NCI-H1105 treated with DMSO at 0.1 percent for 48 hours (cell line): Measurements from ENCODE around the gene PRMT2.

ENCODE experiments used
- DNase-seq: peaks from one replicate; lab custom pipeline; 2025; lab: John Stamatoyannopoulos, UW

PRMT2 gene

DNA sequence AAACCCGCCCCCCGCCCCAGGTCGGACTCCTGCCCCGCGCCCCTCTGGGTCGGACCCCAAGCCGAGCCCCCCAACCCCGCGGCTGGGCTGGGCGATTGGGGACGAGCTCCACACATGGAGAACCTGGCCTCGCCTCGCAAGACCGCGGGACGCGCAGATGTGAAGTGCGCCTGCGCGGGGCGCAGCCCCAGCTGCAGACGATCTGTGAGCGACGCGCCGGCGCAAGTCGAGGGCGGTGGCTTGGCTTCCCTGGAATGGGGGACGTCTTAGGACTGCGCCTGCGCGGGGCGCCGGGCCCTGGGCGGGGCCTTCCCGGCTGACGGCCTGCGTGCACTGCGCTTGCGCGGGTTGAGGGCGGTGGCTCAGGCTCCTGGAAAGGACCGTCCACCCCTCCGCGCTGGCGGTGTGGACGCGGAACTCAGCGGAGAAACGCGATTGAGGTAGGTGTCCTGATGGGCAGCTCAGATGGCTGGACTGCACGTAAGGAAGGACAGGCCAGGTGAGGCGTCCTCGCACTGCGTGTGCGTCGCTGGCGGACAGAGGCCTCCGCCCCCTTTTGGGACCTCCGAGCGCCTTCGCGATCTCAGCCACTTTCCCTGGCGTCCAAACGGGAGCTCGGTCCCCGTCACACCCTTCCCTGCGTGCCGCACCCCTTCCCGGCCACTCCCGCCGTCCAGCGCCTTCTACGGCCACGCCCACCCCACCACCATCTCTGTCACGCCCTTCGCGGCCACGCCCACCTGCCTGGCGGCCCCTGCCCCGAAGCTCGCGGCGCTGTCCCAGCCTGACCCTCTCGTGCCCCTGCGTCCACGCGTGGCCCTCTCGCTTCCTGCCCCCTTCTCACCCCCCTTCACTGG lies at the start of gene PRMT2:
Gene PRMT2 (plus strand): TSS at position 351 of the 857 bp plus-strand sequence. CDS start 1,278 bp downstream, outside the sequence.
- DNase-seq, result peak; percentile 95

DNA sequence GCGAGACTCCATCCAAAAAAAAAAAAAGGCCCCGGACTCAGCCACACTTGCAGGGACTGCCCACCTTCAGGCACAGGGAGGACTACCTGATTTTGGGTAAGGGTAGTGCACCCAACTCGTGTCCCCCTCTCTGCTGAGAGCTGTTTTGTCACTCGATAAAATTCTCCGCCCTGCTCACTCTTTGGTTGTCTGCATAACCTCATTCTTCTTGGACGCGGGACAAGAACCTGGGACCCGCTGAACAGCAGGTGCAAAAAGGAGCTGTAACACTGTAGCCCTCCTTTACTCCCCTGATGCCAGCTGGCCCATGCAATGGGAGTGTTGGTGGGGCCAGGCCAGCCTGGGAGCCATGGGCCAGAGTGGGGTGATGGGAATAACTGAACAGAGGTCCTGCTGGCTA lies 41.2 kb upstream of the PRMT2 start:
- no peak for DNase-seq

DNA sequence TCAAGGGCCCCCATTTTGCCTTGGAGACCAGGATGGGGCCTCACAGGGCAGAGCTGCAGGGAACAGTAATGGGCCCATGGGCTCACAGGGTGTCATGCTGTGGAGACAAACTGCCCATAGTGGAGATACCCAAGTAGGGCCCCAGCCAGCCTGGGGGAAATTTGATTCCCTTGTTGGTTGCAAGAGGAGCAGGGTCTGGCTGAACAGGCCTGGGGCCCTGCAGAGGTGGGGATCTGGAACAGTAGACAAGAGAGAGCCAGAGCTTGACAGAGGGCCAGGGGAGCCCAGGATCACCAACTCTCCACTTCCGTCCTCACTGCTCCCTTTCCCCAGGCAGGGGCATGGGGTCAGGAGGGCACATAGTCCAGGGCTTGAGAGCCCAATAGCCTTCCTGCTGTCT lies 39.3 kb upstream of the PRMT2 start:
- DNase-seq, result no peak

DNA sequence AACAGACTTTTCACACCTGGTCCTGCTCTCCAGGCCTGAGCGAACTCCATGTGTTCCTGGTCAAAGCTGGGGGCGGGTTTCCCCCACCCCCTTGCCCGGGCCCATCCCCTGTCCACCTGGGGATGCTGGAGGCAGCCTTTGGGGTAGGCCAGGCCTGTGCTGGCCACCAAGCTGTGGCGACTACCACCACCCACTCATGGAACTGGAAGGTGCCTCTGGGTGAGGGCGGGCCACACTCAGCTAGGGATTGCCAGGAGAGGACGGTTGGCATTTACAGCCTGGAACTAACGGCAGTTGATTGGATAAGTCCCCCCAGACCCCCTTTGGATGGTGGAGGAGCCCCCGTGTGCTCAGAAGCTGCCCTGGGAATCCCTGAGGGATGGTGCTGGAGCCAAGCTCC lies 38.4 kb upstream of the PRMT2 start:
- no peak for DNase-seq

DNA sequence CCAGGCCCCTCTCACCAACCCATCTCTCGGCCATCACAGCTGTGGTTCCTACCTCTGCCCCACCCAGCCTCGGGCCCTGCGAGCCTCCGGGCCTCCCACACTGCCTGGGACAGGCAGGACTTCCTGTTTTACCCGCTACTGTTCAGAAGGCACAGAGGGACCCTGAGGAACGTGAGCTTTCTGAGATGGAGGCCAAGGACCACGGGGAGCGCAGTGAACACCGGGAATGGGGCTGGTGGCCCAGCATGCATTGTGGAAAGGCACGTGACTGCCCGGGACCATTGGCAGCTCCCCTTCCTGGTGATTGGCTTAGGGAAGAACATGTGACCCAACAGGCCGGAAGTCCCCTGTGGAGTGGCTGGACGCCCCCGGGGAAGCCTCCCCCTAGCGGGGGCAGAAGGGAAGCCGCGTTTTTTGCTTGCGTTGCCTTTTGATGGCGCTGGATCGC lies 37.6 kb upstream of the PRMT2 start:
- DNase-seq, result no peak

DNA sequence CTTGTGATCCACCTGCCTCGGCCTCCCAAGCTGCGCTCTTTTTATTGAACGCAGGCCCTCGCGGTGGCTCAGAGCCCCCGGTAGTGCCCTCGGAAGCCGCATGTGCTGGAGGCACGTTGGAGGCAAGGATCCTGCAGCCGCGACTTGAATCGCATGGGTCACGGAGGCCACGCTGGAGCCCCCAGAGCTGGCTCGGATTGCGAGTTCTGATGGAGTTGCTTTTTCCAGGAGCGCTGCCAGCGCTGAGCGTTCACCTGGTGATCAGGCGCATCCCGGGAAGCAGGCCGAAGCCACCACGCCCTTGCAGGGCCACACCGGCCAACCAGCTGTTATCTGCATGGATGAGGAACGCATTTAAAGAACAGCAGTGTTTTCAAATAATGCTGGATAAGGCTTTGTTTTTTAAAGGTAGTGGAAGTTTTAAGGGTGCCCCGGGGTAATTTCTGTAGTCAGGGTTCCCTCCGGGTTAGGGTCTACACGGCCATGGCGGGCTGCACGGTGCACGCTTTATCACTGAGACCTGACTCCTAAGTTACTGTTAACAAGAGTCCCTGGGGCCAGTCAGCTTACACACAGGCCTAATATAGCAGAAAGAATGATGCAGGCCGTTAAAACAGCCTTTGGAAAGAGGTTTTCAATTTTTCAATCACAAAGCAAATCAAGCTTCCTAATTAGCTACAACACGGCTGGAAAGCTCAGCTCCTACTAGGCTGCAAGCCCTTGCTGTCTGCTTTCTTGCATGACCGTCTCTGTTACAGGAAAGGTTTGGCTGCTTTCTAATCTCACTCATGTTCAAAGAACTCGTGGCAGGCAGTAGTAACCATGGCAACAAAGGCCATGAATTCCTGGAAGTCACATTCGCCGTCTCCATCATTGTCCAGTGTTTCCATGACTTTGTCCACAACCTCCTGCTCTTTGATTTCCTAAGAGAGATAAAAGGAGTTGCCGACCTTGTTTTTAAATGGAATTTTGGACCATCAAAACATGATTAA lies 36.6 kb upstream of the PRMT2 start:
- DNase-seq, result no peak

DNA sequence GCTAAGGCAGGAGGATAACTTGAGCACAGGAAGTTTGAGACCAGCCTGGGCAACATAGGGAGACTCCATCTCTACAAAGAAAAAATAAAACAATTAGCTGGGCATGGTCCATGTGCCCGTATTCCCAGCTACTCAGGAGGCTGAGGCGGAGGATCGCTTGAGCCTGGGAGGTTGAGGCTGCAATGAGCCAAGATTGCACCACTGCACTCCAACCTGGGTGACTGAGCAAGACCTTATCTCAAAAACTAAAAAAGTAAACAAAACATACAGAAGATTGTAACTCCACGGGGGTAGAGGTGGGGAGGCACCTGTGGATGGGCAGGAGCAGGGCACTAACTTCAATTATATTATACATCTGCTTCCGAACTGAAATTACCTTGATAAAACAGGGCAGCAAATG lies 35.2 kb upstream of the PRMT2 start:
- DNase-seq, result no peak

DNA sequence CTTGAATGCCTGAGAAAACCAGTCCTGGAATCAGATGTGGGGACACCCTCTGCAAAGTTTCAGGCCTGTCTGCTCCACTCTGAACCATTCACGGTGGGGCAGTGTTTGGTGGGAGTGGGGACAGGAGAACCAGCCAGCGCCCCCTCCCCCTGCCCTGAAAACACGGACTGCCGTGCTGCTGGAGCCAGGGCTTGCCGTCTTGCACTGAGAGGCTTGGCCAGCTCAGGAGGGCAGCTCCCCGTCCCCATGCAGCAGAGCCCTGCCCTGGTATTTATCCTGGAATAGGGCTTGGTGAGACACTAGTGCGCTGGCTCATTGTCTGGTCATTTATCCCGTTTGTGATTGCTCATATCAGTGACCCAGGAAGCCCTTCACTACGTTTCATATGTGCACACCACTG lies 34.5 kb upstream of the PRMT2 start:
- DNase-seq, result no peak

DNA sequence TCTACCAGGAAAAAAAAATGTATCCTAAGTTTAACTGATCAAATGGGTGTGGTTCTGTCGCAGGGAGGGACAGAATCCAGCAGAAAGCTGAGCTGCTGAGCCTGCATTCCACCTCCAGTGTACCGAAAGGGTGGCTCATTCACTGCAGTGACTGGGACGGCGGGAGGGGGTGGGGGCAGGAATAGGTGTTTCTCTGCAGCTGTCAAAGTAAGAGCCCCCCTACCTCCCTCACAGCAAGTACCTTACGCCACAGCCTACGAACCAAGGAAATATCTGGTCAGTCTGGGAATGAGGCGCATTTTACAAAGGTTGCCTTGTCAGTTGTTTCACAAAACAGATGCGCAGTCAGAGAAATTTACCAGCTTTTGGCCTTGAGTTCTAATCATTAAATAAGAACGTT lies 32.2 kb upstream of the PRMT2 start:
- DNase-seq, result no peak

DNA sequence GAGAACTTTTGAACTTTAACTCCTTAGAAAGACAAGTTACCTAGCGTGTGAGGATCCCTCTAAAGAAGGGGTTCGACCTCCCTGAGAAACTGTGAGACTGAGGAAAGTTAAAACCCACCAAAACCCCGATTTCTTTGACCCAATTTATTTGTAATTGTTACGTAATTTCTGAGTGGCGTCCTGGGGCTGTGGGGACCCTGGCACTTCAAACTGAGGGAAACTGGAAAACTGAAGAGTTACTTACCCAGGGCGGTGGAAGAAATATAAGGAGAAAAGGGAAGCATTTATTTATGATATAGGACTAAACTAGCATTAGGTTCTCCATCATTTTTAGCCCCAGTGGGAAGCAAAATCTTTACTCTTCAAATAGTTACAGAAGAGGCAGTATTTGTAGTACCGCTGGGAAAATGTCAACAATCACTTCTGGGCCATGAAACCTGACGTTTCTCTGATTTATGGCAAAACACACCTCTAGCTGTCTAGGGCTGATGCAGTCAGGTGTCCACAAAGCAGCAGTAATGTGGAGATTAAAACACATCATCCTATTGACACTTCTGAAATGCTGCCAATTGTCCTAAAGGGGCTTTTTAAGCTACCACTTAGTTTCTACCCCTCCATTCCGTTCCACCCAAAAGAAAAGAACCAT lies 31.0 kb upstream of the PRMT2 start:
- DNase-seq, result no peak

DNA sequence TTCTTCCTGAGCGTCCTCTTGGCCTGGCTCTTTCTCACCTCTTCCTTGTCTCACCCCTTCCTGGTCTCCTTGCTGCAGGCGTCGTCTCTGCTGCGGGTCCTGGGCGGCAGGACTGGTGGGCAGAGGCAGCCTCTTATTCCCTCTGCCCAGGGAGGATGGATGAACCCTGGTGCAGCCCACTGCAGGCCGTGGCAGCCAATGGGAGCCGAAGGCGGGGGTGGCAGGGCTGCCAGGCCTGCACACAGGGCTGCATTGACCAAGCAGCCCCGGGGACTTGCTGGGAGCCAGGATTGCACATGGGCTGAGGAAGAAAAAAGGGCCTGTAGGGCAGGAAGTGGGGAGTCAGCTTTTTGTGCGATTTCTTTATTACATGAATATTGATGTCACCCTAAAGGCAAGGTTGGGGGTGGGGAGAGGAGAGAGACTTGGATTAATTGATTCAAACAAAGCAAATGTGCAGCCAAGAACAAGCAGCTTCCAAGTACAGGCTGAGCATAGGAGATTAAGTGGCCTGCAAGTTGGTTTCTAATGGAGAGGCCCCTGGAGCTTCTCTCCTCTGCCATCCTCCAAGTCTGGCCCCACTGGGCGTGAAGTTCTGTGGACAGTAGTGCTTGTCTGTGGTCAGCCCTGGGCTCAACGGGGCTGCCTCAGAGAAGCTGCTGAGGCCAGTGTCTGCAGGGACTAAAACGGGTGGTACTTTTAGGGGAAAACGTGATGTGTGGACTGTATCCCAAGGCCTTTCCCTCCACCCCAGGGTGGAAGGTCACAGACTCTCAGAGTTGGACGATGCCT lies 30.3 kb upstream of the PRMT2 start, which contains the start of gene S100B:
Gene S100B (minus strand): TSS at position 108 of the 792 bp plus-strand sequence. CDS start 2,667 bp downstream, outside the sequence.
- no peak for DNase-seq

DNA sequence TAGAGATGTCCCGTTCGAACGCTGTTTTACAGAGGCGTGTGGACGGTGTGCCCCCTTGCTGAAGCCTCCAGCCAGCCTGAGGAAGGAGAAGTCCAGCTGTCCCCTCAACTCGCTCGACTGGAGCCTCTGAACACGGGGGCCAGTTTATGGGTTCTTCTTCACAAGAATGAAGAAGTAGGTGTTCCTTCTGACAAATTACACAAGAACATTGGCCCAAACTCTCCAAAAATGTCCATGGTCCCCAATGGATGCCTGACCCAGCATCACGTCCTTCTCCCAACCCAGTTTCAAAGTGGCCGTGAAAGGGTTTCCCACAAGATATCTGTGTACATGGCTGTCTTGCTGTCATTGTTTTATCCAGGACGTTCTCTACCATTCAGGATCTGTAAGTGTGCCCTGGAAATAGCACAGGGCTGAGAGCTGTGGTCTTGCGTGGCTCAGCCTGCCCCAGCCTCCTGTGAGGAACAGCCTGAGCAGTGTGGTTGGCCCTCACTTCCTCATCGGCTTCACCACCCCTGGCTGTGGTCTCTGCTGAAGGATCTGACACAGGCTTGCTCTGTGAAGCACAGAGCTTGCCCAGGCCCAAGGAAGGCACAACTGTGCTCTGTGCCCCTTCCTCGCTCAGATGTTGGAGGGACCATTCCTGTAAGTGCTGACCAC lies 29.6 kb upstream of the PRMT2 start:
- DNase-seq, result no peak

DNA sequence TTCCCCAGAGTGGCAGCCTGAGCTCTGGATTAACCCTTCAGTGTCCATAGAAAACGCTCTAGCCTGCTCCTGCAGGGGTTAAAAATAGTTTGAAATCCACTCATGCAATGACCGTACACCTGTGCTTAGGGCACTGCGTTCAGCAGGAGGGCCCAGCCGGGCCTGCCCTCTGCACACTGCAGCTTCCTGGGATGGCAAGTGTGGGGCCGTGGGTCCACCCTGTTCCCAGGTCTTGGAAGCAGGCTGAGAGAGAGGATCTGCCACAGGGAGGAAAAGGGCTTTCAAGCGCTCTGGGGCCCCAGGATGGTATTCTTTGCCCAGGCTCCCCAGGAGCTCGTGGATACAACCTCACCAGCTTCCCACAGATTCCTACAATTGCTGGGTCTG lies 29.1 kb upstream of the PRMT2 start:
- DNase-seq, result no peak

DNA sequence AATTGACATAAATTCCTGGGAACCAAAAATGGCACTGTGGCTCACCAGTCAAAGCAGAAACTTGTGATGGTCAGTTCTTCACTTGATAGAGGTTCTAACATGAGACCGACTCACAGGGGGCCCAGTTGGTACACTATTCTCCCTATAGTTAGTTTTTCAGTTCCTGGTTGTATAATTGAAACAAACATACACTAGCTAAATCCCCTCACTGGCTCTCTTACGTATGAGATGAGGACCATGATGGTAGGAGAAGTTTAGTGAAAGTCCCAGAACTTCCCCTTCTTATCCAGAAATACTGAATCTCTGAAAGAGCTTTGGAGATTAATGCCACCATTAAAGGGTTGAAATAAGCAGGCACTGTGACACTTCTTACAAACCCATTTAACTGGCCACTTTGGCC lies 27.8 kb upstream of the PRMT2 start:
- DNase-seq, result no peak

DNA sequence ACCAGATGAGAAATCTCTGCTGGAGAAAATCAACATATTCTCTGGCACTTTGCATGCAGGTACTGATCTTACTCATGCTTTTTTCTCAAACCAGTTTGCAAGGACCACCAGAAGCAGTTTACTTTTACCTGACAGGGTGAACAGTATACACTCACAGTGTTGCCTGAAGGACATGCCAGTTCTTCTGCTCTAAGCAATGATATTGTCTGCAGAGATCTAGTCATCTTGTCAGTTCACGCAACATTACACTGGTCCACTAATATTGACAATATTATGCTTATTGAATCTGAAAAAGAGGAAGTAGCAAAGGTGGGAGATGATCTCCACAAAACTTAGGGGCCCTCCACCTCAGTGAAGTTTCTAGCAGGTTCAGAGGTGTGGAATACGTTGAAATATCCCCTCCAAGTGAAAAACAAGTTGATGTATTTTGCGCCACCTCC lies 26.8 kb upstream of the PRMT2 start:
- DNase-seq, result no peak

DNA sequence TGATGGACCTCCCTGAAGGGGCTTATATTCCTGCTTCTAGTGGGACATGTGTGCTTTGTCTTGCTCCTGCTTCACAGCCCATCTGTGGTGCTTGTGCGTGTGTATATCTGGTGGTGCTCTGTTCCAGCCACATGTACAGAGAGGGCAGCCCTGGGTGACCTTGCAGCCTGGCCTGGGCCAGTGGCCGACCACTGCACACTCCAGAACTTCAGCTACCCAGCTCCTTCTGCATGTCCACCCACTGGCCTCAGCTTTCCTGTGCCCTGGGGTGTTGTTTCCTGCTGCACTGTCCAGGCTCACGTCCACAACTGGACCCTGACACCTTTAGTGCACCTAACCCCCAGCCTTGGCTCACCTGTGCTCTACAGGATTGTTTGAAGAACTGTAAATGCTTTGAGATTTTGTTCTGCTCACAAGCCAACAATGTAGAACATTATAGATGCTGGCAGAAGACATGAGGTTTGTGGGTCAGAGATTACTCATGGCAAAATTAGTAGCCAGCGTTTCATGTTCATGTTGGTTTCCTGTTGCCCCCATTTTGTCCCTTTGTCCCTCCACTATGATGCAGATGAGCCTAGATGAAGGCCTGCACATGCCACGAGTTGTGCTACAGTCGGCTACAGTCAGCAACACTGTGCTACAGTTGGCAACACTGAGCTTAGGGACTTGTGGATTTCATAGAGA lies 25.3 kb upstream of the PRMT2 start:
- DNase-seq, result no peak

DNA sequence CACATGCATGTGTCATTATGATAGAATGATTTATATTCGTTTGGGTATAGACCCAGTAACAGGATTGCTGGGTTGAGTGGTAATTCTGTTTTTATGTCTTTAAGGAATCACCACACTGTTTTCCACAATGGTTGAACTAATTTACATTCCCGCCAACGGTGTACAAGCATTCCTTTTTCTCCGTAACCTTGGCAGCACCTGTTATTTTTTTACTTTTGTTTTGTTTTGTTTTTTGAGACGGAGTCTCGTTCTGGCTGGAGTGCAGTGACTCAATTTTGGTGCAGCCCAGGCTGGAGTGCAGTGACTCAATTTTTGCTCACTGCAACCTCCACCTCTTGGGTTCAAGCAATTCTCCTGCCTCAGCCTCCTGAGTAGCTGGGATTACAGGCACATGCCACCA lies 22.1 kb upstream of the PRMT2 start:
- DNase-seq, result no peak

DNA sequence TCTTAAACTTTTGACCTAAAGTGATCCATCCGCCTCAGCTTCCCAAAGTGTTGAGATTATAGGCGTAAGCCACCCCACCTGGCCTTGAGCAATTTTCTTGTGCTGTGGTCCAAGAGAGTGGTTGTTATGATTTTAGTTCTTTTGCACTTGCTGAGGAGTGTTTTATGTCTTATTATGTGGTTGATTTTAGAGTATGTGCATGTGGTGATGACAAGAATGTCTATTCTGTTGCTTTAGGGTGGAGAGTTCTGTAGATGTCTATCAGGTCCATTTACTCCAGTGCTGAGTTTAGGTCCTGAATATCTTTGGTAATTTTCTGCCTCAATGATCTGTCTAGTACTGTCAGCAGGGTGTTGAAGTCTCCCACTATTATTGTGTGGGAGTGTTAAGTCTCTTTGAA lies 19.4 kb upstream of the PRMT2 start:
- no peak for DNase-seq

DNA sequence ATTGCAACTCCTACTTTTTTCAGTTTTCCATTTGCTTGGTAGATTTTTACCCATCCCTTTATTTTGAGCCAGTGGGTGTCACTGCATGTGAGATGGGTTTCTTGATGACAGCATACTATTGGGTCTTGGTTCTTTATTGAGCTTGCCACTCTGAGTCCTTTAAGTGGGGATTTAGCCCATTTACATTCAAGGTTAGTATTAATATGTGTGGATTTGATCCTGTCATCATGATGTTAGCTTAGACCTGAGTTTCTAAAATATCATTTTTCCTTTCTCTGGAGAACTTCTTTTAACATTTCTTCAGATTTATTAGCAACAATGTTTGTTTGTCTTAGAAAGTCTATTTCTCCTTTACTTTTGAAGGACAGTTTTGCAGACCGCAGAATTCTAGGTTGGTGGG lies 18.8 kb upstream of the PRMT2 start:
- DNase-seq, result no peak
